ENCODE data around the gene OGFOD1. TPM values are rescaled to one million over a fixed set of nuclear protein-coding genes. Genes with fewer than 3 reads are reported as not detected.

OGFOD1 gene
- total and polyA plus RNA-seq, 9 donors, result 30.7 to 46.2 (median 39.0) TPM

- Histone ChIP-seq H3K9me3 (replicated peaks; ENCODE audit: control insufficient read depth, low read depth, low read length) (no peaks in the 10 kb centered on the region), H3K27ac (ENCODE audit: low read length) (no peak overlapping the region), H3K4me1 (ENCODE audit: control insufficient read depth, insufficient read depth, low read length) (peaks cover 9% of the 10 kb centered on the region), H3K27me3 (ENCODE audit: control insufficient read depth, insufficient read depth, low read length) (no peaks in the 10 kb centered on the region), H3K36me3 (ENCODE audit: control insufficient read depth, insufficient read depth, low read length) (no peaks in the 10 kb centered on the region), H3K4me3 (ENCODE audit: low read length) (no peak overlapping the region)
- 84% methylated on average over 2 of the region's 2 CpGs for WGBS (ENCODE audit: insufficient coverage)
- DNase-seq, result no peak
Measured at GRCh38 chr16:56517206-56517605, 65.9 kb downstream of the OGFOD1 start.

GRCh38 chr16:56518425-56518824 is 67.1 kb downstream of the OGFOD1 start:
- Histone ChIP-seq H3K27me3 (ENCODE audit: control insufficient read depth, insufficient read depth, low read length) (no peaks in the 10 kb centered on the region), H3K4me3 (ENCODE audit: low read length) (no peak overlapping the region), H3K9me3 (replicated peaks; ENCODE audit: control insufficient read depth, low read depth, low read length) (no peaks in the 10 kb centered on the region), H3K36me3 (ENCODE audit: control insufficient read depth, insufficient read depth, low read length) (no peaks in the 10 kb centered on the region), H3K4me1 (ENCODE audit: control insufficient read depth, insufficient read depth, low read length) (peaks cover 9% of the 10 kb centered on the region), H3K27ac (ENCODE audit: low read length) (no peak overlapping the region)
- DNase-seq, result no peak
- WGBS (ENCODE audit: insufficient coverage), result 95% methylated on average over 2 of the region's 7 CpGs

GRCh38 chr16:56519459-56520250 is 68.3 kb downstream of the OGFOD1 start, which contains the start of gene BBS2:
BBS2 (minus strand) TSS chr16:56520024; CDS start chr16:56519862, 162 bp downstream.
- no peaks in the 10 kb centered on the region for H3K9me3 ChIP-seq (replicated peaks; ENCODE audit: control insufficient read depth, low read depth, low read length)
- under 1% methylated on average over 58 of the region's 65 CpGs for WGBS (ENCODE audit: insufficient coverage)
- DNase-seq, result peak; percentile 94
- H3K4me3 ChIP-seq (ENCODE audit: low read length), result peak within 1 kb of the TSS; percentile 96
- H3K27me3 ChIP-seq (ENCODE audit: control insufficient read depth, insufficient read depth, low read length), result no peaks in the 10 kb centered on the region
- H3K27ac ChIP-seq (ENCODE audit: low read length), result peak within 1 kb of the TSS; percentile 65
- no peaks in the 10 kb centered on the region for H3K36me3 ChIP-seq (ENCODE audit: control insufficient read depth, insufficient read depth, low read length)
- H3K4me1 ChIP-seq (ENCODE audit: control insufficient read depth, insufficient read depth, low read length), result peaks cover 9% of the 10 kb centered on the region

DNA sequence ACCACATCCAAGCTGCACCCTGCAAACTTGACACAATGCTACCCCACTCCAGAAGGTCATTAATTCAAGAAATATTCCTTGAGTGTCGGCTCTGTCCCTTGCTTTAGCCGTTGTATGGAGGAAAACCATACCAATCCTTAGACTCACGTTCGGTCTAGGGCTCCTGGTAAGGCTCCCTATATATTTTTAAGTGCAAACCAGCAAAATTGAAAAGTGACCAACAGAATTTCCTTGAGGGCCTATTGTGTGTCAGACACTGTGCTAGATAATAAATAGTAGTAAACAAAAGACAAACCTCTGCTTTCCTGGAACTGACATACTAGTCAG is 68.9 kb downstream of the OGFOD1 start:
- 25% methylated on average over 1 of the region's 4 CpGs for WGBS (ENCODE audit: insufficient coverage)
- DNase-seq, result no peak
- Histone ChIP-seq H3K27ac (ENCODE audit: low read length) (peak overlapping the region; percentile 25), H3K36me3 (ENCODE audit: control insufficient read depth, insufficient read depth, low read length) (no peaks in the 10 kb centered on the region), H3K9me3 (replicated peaks; ENCODE audit: control insufficient read depth, low read depth, low read length) (no peaks in the 10 kb centered on the region), H3K27me3 (ENCODE audit: control insufficient read depth, insufficient read depth, low read length) (no peaks in the 10 kb centered on the region), H3K4me1 (ENCODE audit: control insufficient read depth, insufficient read depth, low read length) (peaks cover 15% of the 10 kb centered on the region), H3K4me3 (ENCODE audit: low read length) (peak overlapping the region; percentile 96)

- Histone ChIP-seq H3K4me3 (ENCODE audit: low read length) (no peak overlapping the region), H3K9me3 (replicated peaks; ENCODE audit: control insufficient read depth, low read depth, low read length) (no peaks in the 10 kb centered on the region), H3K27me3 (ENCODE audit: control insufficient read depth, insufficient read depth, low read length) (no peaks in the 10 kb centered on the region), H3K27ac (ENCODE audit: low read length) (peak overlapping the region; percentile 82), H3K36me3 (ENCODE audit: control insufficient read depth, insufficient read depth, low read length) (no peaks in the 10 kb centered on the region), H3K4me1 (ENCODE audit: control insufficient read depth, insufficient read depth, low read length) (peaks cover 12% of the 10 kb centered on the region)
- peak; percentile 74 for DNase-seq
- WGBS (ENCODE audit: insufficient coverage), result 0% methylated on average over 1 of the region's 9 CpGs
Measured at GRCh38 chr16:56525236-56525635, 73.9 kb downstream of the OGFOD1 start.

Other genes with a start within 250 kb of the OGFOD1 start
- gene AMFR, start 26.0 kb upstream of the OGFOD1 start, total RNA-seq, result 49.1 TPM
- gene AMFR, start 26.0 kb upstream of the OGFOD1 start, polyA plus RNA-seq (ENCODE audit: insufficient read depth in 1 of 8, insufficient read length in 8 of 8, low replicate concordance in 1 of 8), result 10 to 100 TPM; 36.6 to 70.4 (median 51.5) TPM
- gene NUDT21, start 222 bp upstream of the OGFOD1 start, total RNA-seq, result 73.8 TPM
- gene NUDT21, start 222 bp upstream of the OGFOD1 start, polyA plus RNA-seq (ENCODE audit: insufficient read depth in 1 of 8, insufficient read length in 8 of 8, low replicate concordance in 1 of 8), result 10 to 100 TPM; 47.3 to 77.1 (median 61.6) TPM
- gene BBS2, start 68.5 kb downstream of the OGFOD1 start, total RNA-seq, result 58.3 TPM
- gene BBS2, start 68.5 kb downstream of the OGFOD1 start, polyA plus RNA-seq (ENCODE audit: insufficient read depth in 1 of 8, insufficient read length in 8 of 8, low replicate concordance in 1 of 8), result 10 to 100 TPM; 27.9 to 42.7 (median 36.2) TPM
- not detected for gene MT4, start 113.5 kb downstream of the OGFOD1 start, total RNA-seq
- not detected for gene MT4, start 113.5 kb downstream of the OGFOD1 start, polyA plus RNA-seq (ENCODE audit: insufficient read depth in 1 of 8, insufficient read length in 8 of 8, low replicate concordance in 1 of 8)
- 12.6 TPM for gene MT3, start 138.0 kb downstream of the OGFOD1 start, total RNA-seq
- 10 to 100 TPM in 3 of 8 donors, 1 to 10 TPM in 5; 3.9 to 15.8 (median 9.0) TPM for gene MT3, start 138.0 kb downstream of the OGFOD1 start, polyA plus RNA-seq (ENCODE audit: insufficient read depth in 1 of 8, insufficient read length in 8 of 8, low replicate concordance in 1 of 8)
- gene MT2A, start 157.0 kb downstream of the OGFOD1 start, total RNA-seq, result 9.9 TPM
- 10 to 100 TPM; 14.6 to 31.5 (median 25.5) TPM for gene MT2A, start 157.0 kb downstream of the OGFOD1 start, polyA plus RNA-seq (ENCODE audit: insufficient read depth in 1 of 8, insufficient read length in 8 of 8, low replicate concordance in 1 of 8)
- 29.0 TPM for gene MT1E, start 174.2 kb downstream of the OGFOD1 start, total RNA-seq
- gene MT1E, start 174.2 kb downstream of the OGFOD1 start, polyA plus RNA-seq (ENCODE audit: insufficient read depth in 1 of 8, insufficient read length in 8 of 8, low replicate concordance in 1 of 8), result 10 to 100 TPM in 5 of 8 donors, 1 to 10 TPM in 3; 7.4 to 18.6 (median 11.7) TPM
- 2.4 TPM for gene MT1M, start 181.1 kb downstream of the OGFOD1 start, total RNA-seq
- 1 to 10 TPM in 2 of 8 donors, under 1 TPM in 6; 0.34 to 1.2 (median 0.59) TPM for gene MT1M, start 181.1 kb downstream of the OGFOD1 start, polyA plus RNA-seq (ENCODE audit: insufficient read depth in 1 of 8, insufficient read length in 8 of 8, low replicate concordance in 1 of 8)
- gene MT1A, start 187.1 kb downstream of the OGFOD1 start, total RNA-seq, result 0.58 TPM
- under 1 TPM in 2 of 8 donors, not detected in 6; 0.41 to 0.55 TPM for gene MT1A, start 187.1 kb downstream of the OGFOD1 start, polyA plus RNA-seq (ENCODE audit: insufficient read depth in 1 of 8, insufficient read length in 8 of 8, low replicate concordance in 1 of 8)
- not detected for gene MT1B, start 200.3 kb downstream of the OGFOD1 start, total RNA-seq
- under 1 TPM in 1 of 8 donors, not detected in 7; 0.64 TPM for gene MT1B, start 200.3 kb downstream of the OGFOD1 start, polyA plus RNA-seq (ENCODE audit: insufficient read depth in 1 of 8, insufficient read length in 8 of 8, low replicate concordance in 1 of 8)
- not detected for gene MT1F, start 206.4 kb downstream of the OGFOD1 start, total RNA-seq
- 1 to 10 TPM in 6 of 8 donors, under 1 TPM in 2; 0.35 to 3.9 (median 1.3) TPM for gene MT1F, start 206.4 kb downstream of the OGFOD1 start, polyA plus RNA-seq (ENCODE audit: insufficient read depth in 1 of 8, insufficient read length in 8 of 8, low replicate concordance in 1 of 8)
- 1.2 TPM for gene MT1G, start 216.5 kb downstream of the OGFOD1 start, total RNA-seq
- gene MT1G, start 216.5 kb downstream of the OGFOD1 start, polyA plus RNA-seq (ENCODE audit: insufficient read depth in 1 of 8, insufficient read length in 8 of 8, low replicate concordance in 1 of 8), result 10 to 100 TPM in 2 of 8 donors, 1 to 10 TPM in 1, under 1 TPM in 3, not detected in 2; 0.42 to 21.4 (median 4.3) TPM
- gene MT1H, start 218.3 kb downstream of the OGFOD1 start, total RNA-seq, result 0.40 TPM
- gene MT1H, start 218.3 kb downstream of the OGFOD1 start, polyA plus RNA-seq (ENCODE audit: insufficient read depth in 1 of 8, insufficient read length in 8 of 8, low replicate concordance in 1 of 8), result 1 to 10 TPM in 3 of 8 donors, under 1 TPM in 1, not detected in 4; 0.47 to 8.7 (median 6.6) TPM
- gene MT1X, start 230.9 kb downstream of the OGFOD1 start, total RNA-seq, result 16.8 TPM
- 10 to 100 TPM in 6 of 8 donors, 1 to 10 TPM in 2; 7.3 to 15.6 (median 11.0) TPM for gene MT1X, start 230.9 kb downstream of the OGFOD1 start, polyA plus RNA-seq (ENCODE audit: insufficient read depth in 1 of 8, insufficient read length in 8 of 8, low replicate concordance in 1 of 8)

All from muscle of leg (tissue), 11 donors.